LHCN-M2 (cell line): ENCODE measurements around the gene CERS6. TPM values are rescaled to one million over a fixed set of nuclear protein-coding genes. Genes with fewer than 3 reads are reported as not detected.
"Not testable (repeated sequence)": the region's sequence is repeated elsewhere in the genome, so short reads cannot be mapped to it uniquely, and the experiment has no call there.

ENCODE experiments used
- DNase-seq: peaks from one replicate; pipeline ENCODE4 v3.0.0-alpha.2; 2012; ENCODE audit warnings: low read depth
- polyA plus RNA-seq: library from polyadenylated mRNA; unstranded; fragments of >200 nt; gene quantifications from one replicate; pipeline ENCODE4 v1.2.1, GENCODE V29; 2012; ENCODE audit warnings: missing spikeins
- total RNA-seq: library from RNA; depleted of rRNA; stranded (reverse); fragments of >200 nt; gene quantifications from 2 replicates; pipeline ENCODE4 v1.2.3, GENCODE V29; 2014; rRNA removed

The CERS6 gene
- 43.9 and 47.2 TPM in 2 replicates for total RNA-seq
- 5.2 TPM for polyA plus RNA-seq

GRCh38 chr2:168455645-168456520 is at the start of gene CERS6:
Gene CERS6 (plus strand): TSS chr2:168456272. CDS start chr2:168456449, 177 bp downstream.
- peak; percentile 92 for DNase-seq

- DNase-seq: not testable (repeated sequence)
Measured at GRCh38 chr2:168412301-168412700, 43.8 kb upstream of the CERS6 start.

- DNase-seq: not testable (repeated sequence)
Measured at GRCh38 chr2:168413101-168413500, 43.0 kb upstream of the CERS6 start.

- DNase-seq: no peak
Measured at GRCh38 chr2:168416555-168416954, 39.5 kb upstream of the CERS6 start.

- no peak for DNase-seq
Measured at GRCh38 chr2:168422584-168422983, 33.5 kb upstream of the CERS6 start.

- DNase-seq: peak; percentile 73
Measured at GRCh38 chr2:168424112-168424951, 31.7 kb upstream of the CERS6 start.

GRCh38 chr2:168424971-168425370 is 31.1 kb upstream of the CERS6 start:
- DNase-seq: no peak

- no peak for DNase-seq
Measured at GRCh38 chr2:168426861-168427260, 29.2 kb upstream of the CERS6 start.

- peak; percentile 93 for DNase-seq
Measured at GRCh38 chr2:168427451-168427850, 28.6 kb upstream of the CERS6 start.

- no peak for DNase-seq
Measured at GRCh38 chr2:168428431-168428830, 27.6 kb upstream of the CERS6 start.

- DNase-seq: no peak
Measured at GRCh38 chr2:168429988-168430387, 26.1 kb upstream of the CERS6 start.

GRCh38 chr2:168430431-168430830 is 25.6 kb upstream of the CERS6 start:
- no peak for DNase-seq

GRCh38 chr2:168431301-168432024 is 24.6 kb upstream of the CERS6 start:
- DNase-seq: no peak

- no peak for DNase-seq
Measured at GRCh38 chr2:168432100-168432499, 24.0 kb upstream of the CERS6 start.

- no peak for DNase-seq
Measured at GRCh38 chr2:168432565-168433186, 23.4 kb upstream of the CERS6 start.

- DNase-seq: no peak
Measured at GRCh38 chr2:168433527-168433926, 22.5 kb upstream of the CERS6 start.

GRCh38 chr2:168434146-168434545 is 21.9 kb upstream of the CERS6 start:
- no peak for DNase-seq

GRCh38 chr2:168436840-168437239 is 19.2 kb upstream of the CERS6 start:
- no peak for DNase-seq

GRCh38 chr2:168438553-168438952 is 17.5 kb upstream of the CERS6 start:
- no peak for DNase-seq

GRCh38 chr2:168439536-168439935 is 16.5 kb upstream of the CERS6 start:
- peak; percentile 46 for DNase-seq

GRCh38 chr2:168441214-168441872 is 14.7 kb upstream of the CERS6 start:
- DNase-seq: no peak
